ENCODE measurements around the gene MAPK14. TPM values are rescaled to one million over a fixed set of nuclear protein-coding genes. Genes with fewer than 3 reads are reported as not detected.
A peak's percentile ranks its signal among the peaks of the same experiment; 100 is the strongest.

MAPK14 gene
- polyA plus RNA-seq, 2 of the 4 experiments (the other 2 are of a cell fraction) = 19.4 to 36.7 TPM

GRCh38 chr6:36065916-36066315, 38.3 kb downstream of the MAPK14 start:
- Histone ChIP-seq H3K4me1 (peaks cover 39% of the 10 kb centered on the region), H3K9me3 (no peaks in the 10 kb centered on the region), H3K27ac (no peak overlapping the region), H3K4me3 (no peak overlapping the region), H3K4me2 (peak overlapping the region; percentile 70)
- POLR2A ChIA-PET = no interaction called here
- DNase-seq (ENCODE audit: low read depth in 1 of 2, low spot score in 1 of 2) = no peak
- FAIRE-seq = no peak
- CTCF ChIA-PET = interaction anchor here (0.6 to 1.3 kb wide), 2 partner anchors 38 to 64 kb away, joined by 3 to 6 read pairs; partner anchors contain the start of gene MAPK14
- no peak for ATAC-seq
- TF ChIP-seq ZSCAN20 (CRISPR knock-in tag; IDR thresholded peaks at IDR 0.05) = no peak
- TF ChIP-seq, protein P1, sequence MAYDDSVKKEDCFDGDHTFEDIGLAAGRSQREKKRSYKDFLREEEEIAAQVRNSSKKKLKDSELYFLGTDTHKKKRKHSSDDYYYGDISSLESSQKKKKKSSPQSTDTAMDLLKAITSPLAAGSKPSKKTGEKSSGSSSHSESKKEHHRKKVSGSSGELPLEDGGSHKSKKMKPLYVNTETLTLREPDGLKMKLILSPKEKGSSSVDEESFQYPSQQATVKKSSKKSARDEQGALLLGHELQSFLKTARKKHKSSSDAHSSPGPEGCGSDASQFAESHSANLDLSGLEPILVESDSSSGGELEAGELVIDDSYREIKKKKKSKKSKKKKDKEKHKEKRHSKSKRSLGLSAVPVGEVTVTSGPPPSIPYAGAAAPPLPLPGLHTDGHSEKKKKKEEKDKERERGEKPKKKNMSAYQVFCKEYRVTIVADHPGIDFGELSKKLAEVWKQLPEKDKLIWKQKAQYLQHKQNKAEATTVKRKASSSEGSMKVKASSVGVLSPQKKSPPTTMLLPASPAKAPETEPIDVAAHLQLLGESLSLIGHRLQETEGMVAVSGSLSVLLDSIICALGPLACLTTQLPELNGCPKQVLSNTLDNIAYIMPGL (CRISPR knock-in tag; IDR thresholded peaks at IDR 0.05; ENCODE audit: borderline replicate concordance) = no peak
- no peak for TF ChIP-seq MYC (IDR thresholded peaks at IDR 0.05; ENCODE audit: borderline replicate concordance, low read length)
- no peak for TF ChIP-seq SREBF2 (IDR thresholded peaks at IDR 0.05)
- TF ChIP-seq EP300 (IDR thresholded peaks at IDR 0.05) = no peak
- TF ChIP-seq GATA3 (IDR thresholded peaks at IDR 0.05; ENCODE audit: borderline replicate concordance) = no peak
- TF ChIP-seq NR3C1 (IDR thresholded peaks at IDR 0.05) = no peak
- no peak for TF ChIP-seq MAFK (IDR thresholded peaks at IDR 0.05; ENCODE audit: partially characterized antibody)
- no peak for TF ChIP-seq PHF8 (IDR thresholded peaks at IDR 0.05; ENCODE audit: borderline replicate concordance, low read depth)
- TF ChIP-seq, protein P2, sequence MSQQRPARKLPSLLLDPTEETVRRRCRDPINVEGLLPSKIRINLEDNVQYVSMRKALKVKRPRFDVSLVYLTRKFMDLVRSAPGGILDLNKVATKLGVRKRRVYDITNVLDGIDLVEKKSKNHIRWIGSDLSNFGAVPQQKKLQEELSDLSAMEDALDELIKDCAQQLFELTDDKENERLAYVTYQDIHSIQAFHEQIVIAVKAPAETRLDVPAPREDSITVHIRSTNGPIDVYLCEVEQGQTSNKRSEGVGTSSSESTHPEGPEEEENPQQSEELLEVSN (IDR thresholded peaks at IDR 0.05; ENCODE audit: borderline replicate concordance, low read depth) = no peak
- no peak for TF ChIP-seq ZFP36 (IDR thresholded peaks at IDR 0.05; ENCODE audit: borderline replicate concordance, partially characterized antibody)
- no peak for TF ChIP-seq POLR2A (IDR thresholded peaks at IDR 0.05; ENCODE audit: low read length)

DNA sequence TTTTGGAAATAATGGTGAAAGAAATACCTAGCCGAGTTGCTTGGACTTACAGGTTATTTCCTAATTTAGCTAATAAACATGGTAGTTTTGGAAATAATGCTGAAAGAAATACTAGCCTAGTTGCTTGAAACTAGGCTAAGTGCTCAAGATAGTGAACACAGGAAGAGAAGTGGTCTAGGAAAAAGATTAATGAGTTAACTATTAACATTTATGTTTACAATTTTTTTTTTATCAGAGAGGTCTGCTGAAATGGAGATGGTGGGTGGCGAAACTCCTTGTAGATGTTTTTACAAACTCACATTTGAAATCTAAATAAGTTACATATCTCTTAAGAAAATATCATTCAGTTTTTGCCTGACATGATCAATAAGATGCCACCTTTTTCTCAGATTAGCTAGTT, 39.2 kb downstream of the MAPK14 start:
- DNase-seq (ENCODE audit: low read depth in 1 of 2, low spot score in 1 of 2) = no peak
- WGBS (ENCODE audit: missing lambda C conversion rate) = 55% methylated on average over 2 of the region's 2 CpGs
- Histone ChIP-seq H3K4me1 (peaks cover 39% of the 10 kb centered on the region), H3K4me2 (peak overlapping the region; percentile 70), H3K9me3 (no peaks in the 10 kb centered on the region), H3K4me3 (no peak overlapping the region), H3K27ac (0 out of 6 replicates have a peak overlapping the region, but pooled peaks of 1 of the 2 experiments have one; percentile 18)
- ATAC-seq = no peak
- TF ChIP-seq POLR2A (IDR thresholded peaks at IDR 0.05; ENCODE audit: low read length) (no peak), CBX2 (IDR thresholded peaks at IDR 0.05; ENCODE audit: borderline replicate concordance, low read depth) (no peak)
- POLR2A ChIA-PET = no interaction called here
- CTCF ChIA-PET = interaction anchor here (1.0 to 1.3 kb wide), 2 partner anchors 28 to 39 kb away, joined by 3 to 6 read pairs; partner anchors contain the start of gene MAPK14
- no peak for FAIRE-seq

DNA sequence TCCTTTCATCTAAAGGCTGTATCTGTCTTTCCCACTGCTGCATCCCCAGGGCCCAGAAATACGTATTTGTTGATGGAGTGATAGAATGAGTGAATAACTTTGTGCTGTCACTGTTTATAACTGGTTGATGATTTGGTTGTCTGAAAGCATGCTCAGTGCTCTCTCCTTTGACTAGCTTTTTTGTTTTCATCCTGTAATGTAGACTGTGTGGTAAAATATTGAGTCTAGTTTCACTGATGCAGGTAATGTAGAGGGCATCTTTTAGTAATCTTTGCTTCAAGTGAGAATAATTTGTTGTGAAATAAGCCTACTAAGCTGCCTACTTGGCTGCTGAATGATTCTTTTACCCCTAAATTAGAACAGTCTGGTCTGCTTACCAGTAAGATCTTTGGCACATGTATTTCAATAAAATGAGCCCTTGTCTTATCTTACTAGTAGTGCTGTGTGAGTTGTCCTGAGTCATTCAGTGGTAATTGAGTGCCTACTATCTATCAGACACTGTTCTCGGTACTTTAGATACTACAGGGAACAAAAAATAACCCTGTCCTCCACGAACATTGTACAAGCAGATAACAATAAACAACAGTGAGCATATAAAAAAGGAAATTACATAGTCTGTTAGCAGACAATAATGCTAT, 39.9 kb downstream of the MAPK14 start:
- Histone ChIP-seq H3K27ac (0 out of 6 replicates have a peak overlapping the region, but pooled peaks of 1 of the 2 experiments have one; percentile 18), H3K9me3 (no peaks in the 10 kb centered on the region), H3K4me1 (peaks cover 39% of the 10 kb centered on the region), H3K4me2 (peak overlapping the region; percentile 70; the same call in 2 of the 3 replicates), H3K4me3 (no peak overlapping the region)
- 91% methylated on average over 3 of the region's 3 CpGs for WGBS (ENCODE audit: missing lambda C conversion rate)
- TF ChIP-seq HOXB5 (CRISPR knock-in tag; IDR thresholded peaks at IDR 0.05) = no peak
- TF ChIP-seq USF2 (IDR thresholded peaks at IDR 0.05) = no peak
- no peak for TF ChIP-seq NR3C1 (IDR thresholded peaks at IDR 0.05)
- TF ChIP-seq, protein P2 (IDR thresholded peaks at IDR 0.05; ENCODE audit: borderline replicate concordance, low read depth) = no peak
- TF ChIP-seq JUNB (IDR thresholded peaks at IDR 0.05) = no peak
- TF ChIP-seq MAX (IDR thresholded peaks at IDR 0.05) = no peak
- TF ChIP-seq ESRRA (IDR thresholded peaks at IDR 0.05; ENCODE audit: borderline replicate concordance, low read length) = no peak
- no peak for TF ChIP-seq CHD2 (IDR thresholded peaks at IDR 0.05; ENCODE audit: low read length, partially characterized antibody)
- TF ChIP-seq MAFK (IDR thresholded peaks at IDR 0.05; ENCODE audit: partially characterized antibody) = no peak
- no peak for TF ChIP-seq PHF8 (IDR thresholded peaks at IDR 0.05; ENCODE audit: borderline replicate concordance, low read depth)
- no peak for TF ChIP-seq MAZ (IDR thresholded peaks at IDR 0.05; ENCODE audit: borderline replicate concordance, low read depth, low read length)
- CTCF ChIA-PET = interaction anchor here (1.0 kb wide), 1 partner anchor 27 kb away, joined by 3 read pairs; no protein-coding TSS in a partner anchor
- no peak for FAIRE-seq
- no peak; a peak in 1 of 6 replicates for ATAC-seq
- POLR2A ChIA-PET = no interaction called here
- DNase-seq (ENCODE audit: low read depth in 1 of 2, low spot score in 1 of 2) = no peak
